Neural progenitor cell (in vitro differentiated cells): Measurements from ENCODE around the gene CT47C1.

Experiments used
- EZH2 ChIP-seq: fragments of 200-600 bp; sonication (generic); IDR thresholded peaks from 2 replicates; pipeline ENCODE4 v1.6.1; 2017; ENCODE audit warnings: antibody characterized with exemption, mild to moderate bottlenecking, moderate library complexity
- TF ChIP-seq, protein P1 (sequence below): fragments of 200-600 bp; sonication (generic); IDR thresholded peaks from 2 replicates; pipeline ENCODE4 v1.5.1; 2017; ENCODE audit warnings: antibody characterized with exemption, mild to moderate bottlenecking

DNA sequence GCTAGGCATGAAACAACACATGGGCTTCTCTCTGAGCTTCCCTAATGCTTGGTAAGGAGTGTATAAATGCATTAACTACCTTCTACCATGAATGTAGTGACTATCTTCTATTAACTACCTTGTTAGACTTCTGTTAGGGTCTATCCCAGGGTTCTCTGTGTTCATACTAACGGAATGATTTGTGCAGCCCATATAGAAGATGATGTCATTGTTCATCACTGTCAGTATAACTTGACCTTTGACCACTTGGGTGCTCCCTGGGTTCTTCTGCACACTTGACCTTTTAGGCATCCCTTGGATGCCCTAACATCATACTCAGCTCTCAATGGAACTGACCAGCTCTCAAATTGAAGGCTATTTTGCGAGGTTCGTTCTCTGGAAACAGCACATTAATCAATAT, 30.8 kb upstream of the CT47C1 start:
- TF ChIP-seq, protein P1, sequence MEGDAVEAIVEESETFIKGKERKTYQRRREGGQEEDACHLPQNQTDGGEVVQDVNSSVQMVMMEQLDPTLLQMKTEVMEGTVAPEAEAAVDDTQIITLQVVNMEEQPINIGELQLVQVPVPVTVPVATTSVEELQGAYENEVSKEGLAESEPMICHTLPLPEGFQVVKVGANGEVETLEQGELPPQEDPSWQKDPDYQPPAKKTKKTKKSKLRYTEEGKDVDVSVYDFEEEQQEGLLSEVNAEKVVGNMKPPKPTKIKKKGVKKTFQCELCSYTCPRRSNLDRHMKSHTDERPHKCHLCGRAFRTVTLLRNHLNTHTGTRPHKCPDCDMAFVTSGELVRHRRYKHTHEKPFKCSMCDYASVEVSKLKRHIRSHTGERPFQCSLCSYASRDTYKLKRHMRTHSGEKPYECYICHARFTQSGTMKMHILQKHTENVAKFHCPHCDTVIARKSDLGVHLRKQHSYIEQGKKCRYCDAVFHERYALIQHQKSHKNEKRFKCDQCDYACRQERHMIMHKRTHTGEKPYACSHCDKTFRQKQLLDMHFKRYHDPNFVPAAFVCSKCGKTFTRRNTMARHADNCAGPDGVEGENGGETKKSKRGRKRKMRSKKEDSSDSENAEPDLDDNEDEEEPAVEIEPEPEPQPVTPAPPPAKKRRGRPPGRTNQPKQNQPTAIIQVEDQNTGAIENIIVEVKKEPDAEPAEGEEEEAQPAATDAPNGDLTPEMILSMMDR: no peak
- no peak for TF ChIP-seq EZH2
